CD14-positive monocyte (primary cell): Measurements from ENCODE around the gene ACOT7. TPM values are rescaled to one million over a fixed set of nuclear protein-coding genes. Genes with fewer than 3 reads are reported as not detected.

Source experiments
- DNase-seq, 3 donors: peaks; one replicate each; pipeline ENCODE4 v3.0.0-alpha.2; 2011 to 2022
- H2AFZ ChIP-seq: 2 replicates; pipeline ENCODE4 v1.6.0; 2012; ENCODE audit warnings: mild to moderate bottlenecking, low read depth, low read length, inconsistent platforms; ENCODE audit not compliant: insufficient read depth, poor library complexity, severe bottlenecking
- H3K27ac ChIP-seq, 2 donors: 1 replicate in 1 of 2; 2 replicates in 1 of 2; pipeline ENCODE4 v1.5.1; 2012 to 2013; ENCODE audit warnings: low read length in 2 of 2, control low read depth in 1 of 2, inconsistent platforms in 1 of 2, low read depth in 1 of 2, mild to moderate bottlenecking in 1 of 2
- H3K27me3 ChIP-seq, 2 donors: one replicate each; pipeline versions ENCODE4 v1.6.0 to v1.6.1; 2011 to 2013; ENCODE audit warnings: low read length in 2 of 2; ENCODE audit not compliant: control insufficient read depth in 2 of 2, insufficient read depth in 2 of 2
- H3K36me3 ChIP-seq, 2 donors: replicated peaks in 1 of 2; 1 replicate in 1 of 2; 2 replicates in 1 of 2; pipeline versions ENCODE4 v1.5.1 to v1.6.1; 2012 to 2013; ENCODE audit warnings: low read length in 2 of 2, control low read depth in 1 of 2, inconsistent platforms in 1 of 2, mild to moderate bottlenecking in 1 of 2; ENCODE audit not compliant: insufficient read depth in 2 of 2, control insufficient read depth in 1 of 2
- H3K4me1 ChIP-seq, 2 donors: 1 replicate in 1 of 2; 2 replicates in 1 of 2; pipeline versions ENCODE4 v1.5.1 to v1.6.1; 2012 to 2013; ENCODE audit warnings: low read length in 2 of 2, control low read depth in 1 of 2, inconsistent platforms in 1 of 2, mild to moderate bottlenecking in 1 of 2, moderate library complexity in 1 of 2; ENCODE audit not compliant: insufficient read depth in 2 of 2, control insufficient read depth in 1 of 2
- H3K4me2 ChIP-seq: replicated peaks from 2 replicates; pipeline ENCODE3; 2012; ENCODE audit warnings: low read length, moderate library complexity, mild to moderate bottlenecking; ENCODE audit not compliant: poor library complexity, severe bottlenecking; ENCODE audit errors: extremely low read depth
- H3K4me3 ChIP-seq, 3 experiments: fragments of 200-600 bp in 1 of 3; sonication (generic) in 1 of 3; replicated peaks in 1 of 3; 1 replicate in 2 of 3; 2 replicates in 1 of 3; pipeline ENCODE4 v1.5.1; 2011 to 2013; ENCODE audit warnings: low read length in 3 of 3, mild to moderate bottlenecking in 3 of 3, control low read depth in 2 of 3, low read depth in 2 of 3, inconsistent platforms in 1 of 3, moderate library complexity in 1 of 3
- H3K79me2 ChIP-seq: 2 replicates; pipeline ENCODE4 v1.6.0; 2012; ENCODE audit warnings: mild to moderate bottlenecking, control low read depth, inconsistent platforms, low read length, moderate library complexity; ENCODE audit not compliant: insufficient read depth
- H3K9ac ChIP-seq: 2 replicates; pipeline ENCODE4 v1.6.0; 2017; ENCODE audit warnings: low read length, mild to moderate bottlenecking; ENCODE audit not compliant: insufficient read depth, poor library complexity, severe bottlenecking
- H3K9me3 ChIP-seq, 2 donors: replicated peaks in 1 of 2; 1 replicate in 1 of 2; 2 replicates in 1 of 2; pipeline versions ENCODE4 v1.5.1 to v1.6.1; 2012 to 2013; ENCODE audit warnings: low read length in 2 of 2, control low read depth in 1 of 2; ENCODE audit not compliant: control insufficient read depth in 1 of 2, insufficient read depth in 1 of 2
- H4K20me1 ChIP-seq: 2 replicates; pipeline ENCODE4 v1.6.0; 2012; ENCODE audit warnings: mild to moderate bottlenecking, low read length, control low read depth, moderate library complexity; ENCODE audit not compliant: insufficient read depth
- H3K27ac Mint-ChIP-seq, 7 donors: one replicate each; pipeline ENCODE4 v1.8.0; 2020; ENCODE audit warnings: mild to moderate bottlenecking in 7 of 7, mixed read lengths in 7 of 7, moderate library complexity in 6 of 7, inconsistent platforms in 2 of 7
- H3K27me3 Mint-ChIP-seq, 3 donors: one replicate each; pipeline ENCODE4 v1.8.0; 2021 to 2022; ENCODE audit warnings: low read depth in 3 of 3, mild to moderate bottlenecking in 3 of 3, mixed read lengths in 3 of 3, moderate library complexity in 3 of 3, inconsistent platforms in 1 of 3
- H3K36me3 Mint-ChIP-seq, 2 donors: one replicate each; pipeline ENCODE4 v1.8.0; 2020; ENCODE audit warnings: mixed read lengths in 2 of 2, inconsistent platforms in 1 of 2, mild to moderate bottlenecking in 1 of 2
- H3K4me1 Mint-ChIP-seq: one replicate; pipeline ENCODE4 v1.8.0; 2020; ENCODE audit warnings: mild to moderate bottlenecking, mixed read lengths
- H3K4me3 Mint-ChIP-seq, 2 donors: one replicate each; pipeline ENCODE4 v1.8.0; 2020; ENCODE audit warnings: mild to moderate bottlenecking in 2 of 2, mixed read lengths in 2 of 2, moderate library complexity in 1 of 2
- H3K9me3 Mint-ChIP-seq, 7 donors: one replicate each; pipeline ENCODE4 v1.8.0; 2020 to 2022; ENCODE audit warnings: mixed read lengths in 7 of 7, mild to moderate bottlenecking in 6 of 7, moderate library complexity in 6 of 7, inconsistent platforms in 2 of 7
- WGBS: methylation state at CpG from one replicate; pipeline ENCODE4 v1.1.5; 2013; ENCODE audit warnings: missing lambda C conversion rate; ENCODE audit not compliant: insufficient coverage; 5-methylcytosine and 5-hydroxymethylcytosine counted together
- intact Hi-C, 2 donors: fragments of 100-400 bp; cut with micrococcal nuclease; formaldehyde crosslinking; loops; one replicate each; pipeline versions ENCODE4 v1.15.0 to v1.15.1; 2023
- polyA plus RNA-seq, 3 donors: library from polyadenylated mRNA; depleted of rRNA in 1 of 3; unstranded in 2 of 3; stranded (reverse) in 1 of 3; fragments of 300-500 nt in 2 of 3; fragments of >200 nt in 1 of 3; fragmentation: Illumina TruSeq in 2 of 3; gene quantifications; 1 replicate in 2 of 3; 2 replicates in 1 of 3; pipeline ENCODE4 v1.2.3, GENCODE V29; 2012 to 2021
- TF ChIP-seq, protein P1 (sequence below): fragments of 200-600 bp; IDR thresholded peaks from one replicate; pipeline ENCODE4 v1.8.0; 2022; ENCODE audit warnings: antibody characterized with exemption, mild to moderate bottlenecking

The ACOT7 gene
- polyA plus RNA-seq, 3 donors: 0.63 to 4.3 (median 1.4) TPM

DNA sequence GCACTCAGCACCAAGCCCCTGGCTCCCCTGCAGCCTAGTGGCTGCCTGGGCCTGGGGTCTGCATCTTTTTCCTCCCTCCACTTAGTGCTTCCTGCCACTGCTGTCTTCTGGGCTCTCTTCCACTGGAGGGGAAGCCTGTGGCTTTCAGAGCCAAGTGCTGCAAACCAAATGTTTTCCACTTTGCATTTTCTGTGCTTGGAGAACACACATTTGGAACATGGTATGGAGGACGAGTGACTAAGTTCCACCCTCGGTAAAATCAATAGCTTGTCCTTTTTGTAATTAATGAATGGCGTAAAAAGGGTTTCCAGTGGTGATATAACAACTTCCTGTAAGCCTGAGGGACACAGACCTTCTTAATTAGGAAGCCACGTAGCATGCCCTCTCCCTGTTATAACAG lies 122.6 kb downstream of the ACOT7 start:
- Mint-ChIP-seq H3K27ac (no peak overlapping the region), H3K4me1 (no peaks in the 10 kb centered on the region), H3K4me3 (no peak overlapping the region), H3K36me3 (no peaks in the 10 kb centered on the region), H3K9me3 (no peaks in the 10 kb centered on the region), H3K27me3 (no peaks in the 10 kb centered on the region)
- H3K27ac ChIP-seq: no peak overlapping the region
- no peak overlapping the region for H3K9ac ChIP-seq
- no peaks in the 10 kb centered on the region for H4K20me1 ChIP-seq
- H3K79me2 ChIP-seq: no peaks in the 10 kb centered on the region
- no peak overlapping the region for H2AFZ ChIP-seq
- TF ChIP-seq, protein P1, sequence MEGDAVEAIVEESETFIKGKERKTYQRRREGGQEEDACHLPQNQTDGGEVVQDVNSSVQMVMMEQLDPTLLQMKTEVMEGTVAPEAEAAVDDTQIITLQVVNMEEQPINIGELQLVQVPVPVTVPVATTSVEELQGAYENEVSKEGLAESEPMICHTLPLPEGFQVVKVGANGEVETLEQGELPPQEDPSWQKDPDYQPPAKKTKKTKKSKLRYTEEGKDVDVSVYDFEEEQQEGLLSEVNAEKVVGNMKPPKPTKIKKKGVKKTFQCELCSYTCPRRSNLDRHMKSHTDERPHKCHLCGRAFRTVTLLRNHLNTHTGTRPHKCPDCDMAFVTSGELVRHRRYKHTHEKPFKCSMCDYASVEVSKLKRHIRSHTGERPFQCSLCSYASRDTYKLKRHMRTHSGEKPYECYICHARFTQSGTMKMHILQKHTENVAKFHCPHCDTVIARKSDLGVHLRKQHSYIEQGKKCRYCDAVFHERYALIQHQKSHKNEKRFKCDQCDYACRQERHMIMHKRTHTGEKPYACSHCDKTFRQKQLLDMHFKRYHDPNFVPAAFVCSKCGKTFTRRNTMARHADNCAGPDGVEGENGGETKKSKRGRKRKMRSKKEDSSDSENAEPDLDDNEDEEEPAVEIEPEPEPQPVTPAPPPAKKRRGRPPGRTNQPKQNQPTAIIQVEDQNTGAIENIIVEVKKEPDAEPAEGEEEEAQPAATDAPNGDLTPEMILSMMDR: no peak
- H3K4me2 ChIP-seq: no peak overlapping the region
- H3K4me1 ChIP-seq: no peaks in the 10 kb centered on the region
- intact Hi-C loops: no loop called here
- H3K4me3 ChIP-seq: no peak overlapping the region
- no peaks in the 10 kb centered on the region for H3K27me3 ChIP-seq
- WGBS: 55% methylated on average over 3 of the region's 4 CpGs
- DNase-seq: no peak
- H3K36me3 ChIP-seq: no peaks in the 10 kb centered on the region
- H3K9me3 ChIP-seq: no peaks in the 10 kb centered on the region

DNA sequence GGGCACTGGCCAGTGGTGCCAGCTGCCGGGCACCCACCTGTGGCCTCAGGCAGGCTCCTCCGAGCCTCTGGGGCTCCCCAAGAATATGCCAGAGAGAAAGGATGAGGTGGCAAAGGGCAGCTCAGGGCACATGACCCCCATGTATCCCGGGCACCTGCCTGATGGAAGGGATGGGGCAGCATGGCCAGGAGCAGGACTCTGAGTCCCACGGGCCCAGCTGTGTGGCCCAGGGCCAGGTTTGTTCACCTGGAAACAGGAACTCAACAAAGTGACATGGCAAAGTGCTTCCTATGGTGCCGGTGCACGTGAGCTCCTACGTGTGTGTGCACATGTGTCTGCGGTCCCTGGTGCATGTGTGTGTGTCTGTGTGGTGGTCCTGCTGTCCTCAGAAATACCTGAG lies 123.2 kb downstream of the ACOT7 start:
- no peak overlapping the region for H3K4me2 ChIP-seq
- no peak overlapping the region for H3K9ac ChIP-seq
- H3K9me3 ChIP-seq: no peaks in the 10 kb centered on the region
- no peak overlapping the region for H3K4me3 ChIP-seq
- no peaks in the 10 kb centered on the region for H3K9me3 Mint-ChIP-seq
- H4K20me1 ChIP-seq: no peaks in the 10 kb centered on the region
- no peak overlapping the region for H3K4me3 Mint-ChIP-seq
- WGBS: 93% methylated on average over 8 of the region's 8 CpGs
- no peak for DNase-seq
- TF ChIP-seq, protein P1: no peak
- no peaks in the 10 kb centered on the region for H3K4me1 Mint-ChIP-seq
- H3K27ac Mint-ChIP-seq: peak overlapping the region in 1 of 7 donors; percentile 46
- intact Hi-C loops: no loop called here
- no peaks in the 10 kb centered on the region for H3K27me3 ChIP-seq
- H3K79me2 ChIP-seq: no peaks in the 10 kb centered on the region
- no peak overlapping the region for H3K27ac ChIP-seq
- H3K36me3 ChIP-seq: no peaks in the 10 kb centered on the region
- no peak overlapping the region for H2AFZ ChIP-seq
- H3K27me3 Mint-ChIP-seq: no peaks in the 10 kb centered on the region
- H3K36me3 Mint-ChIP-seq: no peaks in the 10 kb centered on the region
- H3K4me1 ChIP-seq: no peaks in the 10 kb centered on the region
